ENCODE data around the gene FAM237B.
"Not testable (repeated sequence)": the region's sequence is repeated elsewhere in the genome, so short reads cannot be mapped to it uniquely, and the experiment has no call there.

DNA sequence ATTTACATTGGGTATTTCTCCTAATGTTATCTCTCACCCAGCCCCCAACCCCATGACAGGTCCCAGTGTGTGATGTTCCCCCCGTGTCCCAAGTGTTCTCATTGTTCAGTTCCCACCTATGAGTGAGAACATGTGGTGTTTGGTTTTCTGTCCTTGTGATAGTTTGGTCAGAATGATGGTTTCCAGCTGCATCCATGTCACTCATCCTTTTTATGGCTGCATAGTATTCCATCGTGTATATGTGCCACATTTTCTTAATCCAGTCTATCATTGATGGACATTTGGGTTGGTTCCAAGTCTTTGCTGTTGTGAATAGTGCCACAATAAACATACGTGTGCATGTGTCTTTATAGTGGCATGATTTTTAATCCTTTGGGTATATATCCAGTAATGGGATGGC is 28.9 kb upstream of the FAM237B start:
- TF ChIP-seq CTCF (IDR thresholded peaks at IDR 0.05; ENCODE audit: low read depth, low read length, poor library complexity, severe bottlenecking); EZH2phosphoT487 (IDR thresholded peaks at IDR 0.05; ENCODE audit: borderline replicate concordance, low read length): not testable (repeated sequence)
